HEK293T (cell line): ENCODE measurements around the gene OPHN1.

Experiments used
- ARNT ChIP-seq: fragments of 450-650 bp; IDR thresholded peaks from 2 replicates; pipeline ENCODE4 v1.6.1; 2017; ENCODE audit warnings: mild to moderate bottlenecking
- FOXM1 ChIP-seq: fragments of 450-650 bp; IDR thresholded peaks from 2 replicates; pipeline ENCODE4 v1.6.1; 2017; ENCODE audit warnings: mild to moderate bottlenecking, borderline replicate concordance
- SP1 ChIP-seq: fragments of 450-650 bp; IDR thresholded peaks from 2 replicates; pipeline ENCODE4 v1.6.1; 2017
- TARDBP ChIP-seq: fragments of 450-650 bp; IDR thresholded peaks from 2 replicates; pipeline ENCODE4 v1.6.1; 2016
- ZNF384 ChIP-seq: fragments of 450-650 bp; IDR thresholded peaks from 2 replicates; pipeline ENCODE4 v1.6.1; 2016

GRCh38 chrX:68183612-68184214 is 249.6 kb downstream of the OPHN1 start:
- TF ChIP-seq TARDBP, result no peak
- 0 out of 2 replicates have a peak, but pooled peaks have one; percentile 35 for TF ChIP-seq ZNF384
- TF ChIP-seq ARNT, result no peak
- TF ChIP-seq FOXM1, result no peak
- no peak for TF ChIP-seq SP1
